Caco-2 (cell line): ENCODE measurements around the gene WNT3A. TPM values are rescaled to one million over a fixed set of nuclear protein-coding genes. Genes with fewer than 3 reads are reported as not detected.
"Not testable (repeated sequence)": the region's sequence is repeated elsewhere in the genome, so short reads cannot be mapped to it uniquely, and the experiment has no call there.

ENCODE experiments used
- BruUV-seq: library from RNA; stranded (reverse); fragments of 400-500 nt; replicated peaks from 2 replicates; lab custom pipeline; 2021; lab: Mats Ljungman, UMichigan
- CTCF ChIA-PET: fragments of 300-600 bp; sonication (Branson Sonifier 250); formaldehyde crosslinking; loops from one replicate; lab custom pipeline; 2022; ENCODE audit warnings: antibody characterized with exemption; lab: Charles Lee
- POLR2A ChIA-PET: fragments of 300-600 bp; sonication (Branson Sonifier 250); formaldehyde crosslinking; loops from one replicate; lab custom pipeline; 2022; ENCODE audit warnings: antibody characterized with exemption; lab: Charles Lee
- DNase-seq, 2 experiments: peaks; one replicate each; pipeline versions ENCODE4 v3.0.0 to v3.0.0-alpha.2; 2020 to 2022
- H3K27me3 ChIP-seq: replicated peaks from 2 replicates; pipeline ENCODE4 v1.6.0; 2011; ENCODE audit warnings: low read length; ENCODE audit not compliant: control insufficient read depth, insufficient read depth
- H3K36me3 ChIP-seq: 2 replicates; pipeline ENCODE4 v1.5.1; 2011; ENCODE audit warnings: low read length; ENCODE audit not compliant: control insufficient read depth, insufficient read depth
- H3K4me1 ChIP-seq: fragments of 250-450 bp; sonication (Bioruptor Pico); 2 replicates; pipeline ENCODE4 v1.5.1; 2020; ENCODE audit warnings: mild to moderate bottlenecking
- H3K4me3 ChIP-seq: 2 replicates; pipeline ENCODE4 v1.5.1; 2011; ENCODE audit warnings: low read depth, mild to moderate bottlenecking, control low read depth, low read length
- H3K9me3 ChIP-seq: fragments of 250-450 bp; sonication (Bioruptor Pico); 2 replicates; pipeline ENCODE4 v1.5.1; 2020; ENCODE audit warnings: mild to moderate bottlenecking, moderate library complexity
- H3K27ac Mint-ChIP-seq: one replicate; pipeline ENCODE4 v1.8.0; 2022; ENCODE audit warnings: mixed read lengths; ENCODE audit not compliant: unreplicated experiment
- H3K27me3 Mint-ChIP-seq: one replicate; pipeline ENCODE4 v1.8.0; 2022; ENCODE audit warnings: mixed read lengths; ENCODE audit not compliant: insufficient read depth, unreplicated experiment
- H3K36me3 Mint-ChIP-seq: one replicate; pipeline ENCODE4 v1.8.0; 2022; ENCODE audit warnings: mild to moderate bottlenecking, mixed read lengths; ENCODE audit not compliant: insufficient read depth, unreplicated experiment
- H3K4me1 Mint-ChIP-seq: one replicate; pipeline ENCODE4 v1.8.0; 2022; ENCODE audit warnings: low read depth, mixed read lengths; ENCODE audit not compliant: unreplicated experiment
- H3K4me3 Mint-ChIP-seq: one replicate; pipeline ENCODE4 v1.8.0; 2022; ENCODE audit warnings: mild to moderate bottlenecking, moderate library complexity, mixed read lengths; ENCODE audit not compliant: unreplicated experiment
- H3K9me3 Mint-ChIP-seq: one replicate; pipeline ENCODE4 v1.8.0; 2022; ENCODE audit warnings: mixed read lengths; ENCODE audit not compliant: unreplicated experiment
- intact Hi-C: fragments of 100-400 bp; cut with micrococcal nuclease; formaldehyde crosslinking; loops from one replicate; pipeline ENCODE4 v1.10.0; 2022; ENCODE audit not compliant: unreplicated experiment
- total RNA-seq: library from RNA; stranded (reverse); gene quantifications from 2 replicates; pipeline ENCODE4 v1.2.3, GENCODE V29; 2022

Gene WNT3A
- total RNA-seq, 1 experiment from 2014 or later = 0.09 TPM

- CTCF ChIA-PET = not testable (repeated sequence)
These were observed 35.0 kb upstream of the WNT3A start for GRCh38 chr1:227971643-227972282.

GRCh38 chr1:227972283-227972679, 34.5 kb upstream of the WNT3A start:
- H3K36me3 ChIP-seq, DNase-seq, H3K9me3 ChIP-seq, POLR2A ChIA-PET, H3K27me3 ChIP-seq, H3K4me1 Mint-ChIP-seq, H3K4me1 ChIP-seq, H3K36me3 Mint-ChIP-seq, H3K9me3 Mint-ChIP-seq, intact Hi-C loops, H3K27me3 Mint-ChIP-seq, H3K27ac Mint-ChIP-seq, CTCF ChIA-PET, BruUV-seq, H3K4me3 Mint-ChIP-seq, H3K4me3 ChIP-seq: not testable (repeated sequence)

More at GRCh38 chr1:227971643-227972282, 35.0 kb upstream of the WNT3A start:
- H3K4me1 Mint-ChIP-seq, intact Hi-C loops, H3K4me3 Mint-ChIP-seq, H3K27ac Mint-ChIP-seq, H3K36me3 Mint-ChIP-seq, H3K27me3 ChIP-seq, H3K9me3 ChIP-seq, H3K27me3 Mint-ChIP-seq, H3K4me1 ChIP-seq, H3K9me3 Mint-ChIP-seq, POLR2A ChIA-PET, BruUV-seq, H3K36me3 ChIP-seq, DNase-seq, H3K4me3 ChIP-seq: not testable (repeated sequence)

GRCh38 chr1:227972843-227973374, 33.9 kb upstream of the WNT3A start:
- H3K4me1 Mint-ChIP-seq, H3K36me3 ChIP-seq, H3K4me3 Mint-ChIP-seq, DNase-seq, H3K9me3 Mint-ChIP-seq, POLR2A ChIA-PET, BruUV-seq, H3K4me1 ChIP-seq, H3K27me3 ChIP-seq, H3K27ac Mint-ChIP-seq, intact Hi-C loops, H3K9me3 ChIP-seq, H3K4me3 ChIP-seq, H3K27me3 Mint-ChIP-seq, H3K36me3 Mint-ChIP-seq: not testable (repeated sequence)
- CTCF ChIA-PET = interaction anchor here (0.5 kb wide), 1 partner anchor 86 kb away, joined by 3 read pairs; no protein-coding TSS in a partner anchor

GRCh38 chr1:227973724-227974288, 33.0 kb upstream of the WNT3A start:
- H3K4me3 ChIP-seq, BruUV-seq, H3K4me3 Mint-ChIP-seq, DNase-seq, POLR2A ChIA-PET, H3K36me3 Mint-ChIP-seq, H3K4me1 Mint-ChIP-seq, H3K27me3 Mint-ChIP-seq, H3K9me3 Mint-ChIP-seq, H3K36me3 ChIP-seq, H3K4me1 ChIP-seq, intact Hi-C loops, H3K27ac Mint-ChIP-seq, H3K27me3 ChIP-seq, H3K9me3 ChIP-seq: not testable (repeated sequence)
- CTCF ChIA-PET = interaction anchor here (0.5 kb wide), 1 partner anchor 86 kb away, joined by 3 read pairs; no protein-coding TSS in a partner anchor

- POLR2A ChIA-PET, H3K4me1 ChIP-seq, H3K36me3 ChIP-seq, H3K9me3 Mint-ChIP-seq, CTCF ChIA-PET, H3K9me3 ChIP-seq, H3K4me3 Mint-ChIP-seq, intact Hi-C loops, H3K27me3 ChIP-seq, H3K36me3 Mint-ChIP-seq, DNase-seq, H3K4me3 ChIP-seq, H3K4me1 Mint-ChIP-seq, BruUV-seq, H3K27ac Mint-ChIP-seq, H3K27me3 Mint-ChIP-seq: not testable (repeated sequence)
These were observed 31.1 kb upstream of the WNT3A start for GRCh38 chr1:227975583-227976283.
